Measurements from ENCODE around the gene TMIGD1. TPM values are rescaled to one million over a fixed set of nuclear protein-coding genes. Genes with fewer than 3 reads are reported as not detected.

The TMIGD1 gene
- not detected in 2 replicates for polyA plus RNA-seq (2011; rRNA removed)
- not detected in 2 replicates for polyA minus RNA-seq (2011; rRNA and poly(A)+ RNA removed)

DNA sequence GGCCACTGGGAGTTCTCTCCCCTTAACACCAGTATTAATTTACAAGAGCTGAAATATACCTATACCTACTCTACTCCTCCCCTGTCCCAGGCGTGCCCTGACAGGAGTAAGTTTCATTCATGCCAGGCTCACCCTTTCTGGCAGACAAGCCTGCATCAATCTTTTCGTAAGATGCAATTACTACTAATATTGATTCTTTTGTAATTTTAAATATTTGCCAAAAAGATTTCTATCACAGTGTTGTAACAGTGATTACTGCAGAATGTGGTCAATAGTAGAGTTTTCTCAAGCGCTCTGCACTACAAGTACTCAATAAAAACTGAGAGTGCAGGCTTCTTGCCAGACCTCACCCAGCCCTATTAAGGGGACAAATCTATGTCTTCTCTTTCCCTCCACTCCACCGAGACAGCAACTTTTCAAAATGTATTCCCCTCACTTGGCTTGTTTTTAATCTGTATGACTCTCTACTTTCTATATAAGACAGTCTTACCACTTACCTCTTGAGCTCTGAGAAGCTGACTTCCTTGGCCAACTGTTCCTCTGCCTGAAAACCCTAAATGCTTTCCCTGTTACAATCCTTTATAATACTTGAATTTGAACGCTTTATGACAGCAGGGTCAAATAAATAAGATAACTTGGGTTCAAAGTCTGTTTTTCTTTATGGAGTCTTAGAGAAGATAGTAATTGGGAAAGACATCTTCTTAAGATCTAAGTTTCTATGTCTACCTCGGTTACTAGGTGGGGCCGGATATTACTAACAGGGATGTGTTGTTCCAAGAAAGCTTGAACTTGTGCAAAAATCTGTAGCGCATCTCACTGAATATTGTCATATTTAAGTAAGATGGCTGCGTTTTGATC is at the start of gene TMIGD1:
Gene TMIGD1 (minus strand): TSS at position 555 of the 858 bp plus-strand sequence. CDS start 1,924 bp downstream, outside the sequence.
- TF ChIP-seq CTCF (IDR thresholded peaks at IDR 0.05; ENCODE audit: low read depth, low read length), result no peak
- Histone ChIP-seq H3K4me3 (ENCODE audit: low read depth, low read length) (no peak within 1 kb of the TSS), H3K27ac (ENCODE audit: low read depth, low read length) (no peak within 1 kb of the TSS), H3K9me3 (ENCODE audit: control insufficient read depth, insufficient read depth, low read length) (no peaks in the 10 kb centered on the region), H3K27me3 (ENCODE audit: control insufficient read depth, insufficient read depth, low read length) (no peaks in the 10 kb centered on the region)
- ChIA-PET CTCF (interaction anchor here (1.9 to 2.7 kb wide), 2 partner anchors 229 to 241 kb away, joined by 5 to 12 read pairs; no protein-coding TSS in a partner anchor), POLR2A (no interaction called here)
- DNase-seq (ENCODE audit: low read depth, low spot score), result no peak

DNA sequence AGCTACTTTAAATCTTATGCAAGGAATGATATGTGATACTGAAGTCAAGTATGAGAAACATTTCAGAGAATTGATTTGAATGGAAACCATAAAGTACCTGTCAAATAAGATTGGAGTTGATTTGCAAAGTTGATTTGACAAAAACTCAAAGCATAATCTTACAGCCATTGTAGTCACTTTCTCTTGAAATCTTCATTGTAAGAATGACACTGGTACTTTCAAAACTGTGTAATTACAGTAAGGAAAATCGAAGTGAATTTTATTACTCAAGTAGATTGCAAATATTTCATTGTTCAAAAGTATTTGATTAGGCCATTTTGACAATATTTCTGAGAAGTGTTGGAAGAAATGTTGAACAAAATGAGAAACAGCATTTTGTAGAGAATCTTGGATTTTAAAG is 48.5 kb upstream of the TMIGD1 start:
- no peaks in the 10 kb centered on the region for H3K27me3 ChIP-seq (ENCODE audit: control insufficient read depth, insufficient read depth, low read length)
- DNase-seq (ENCODE audit: low read depth, low spot score), result no peak
- ChIA-PET CTCF (no interaction called here), POLR2A (no interaction called here)
- no peaks in the 10 kb centered on the region for H3K9me3 ChIP-seq (ENCODE audit: control insufficient read depth, insufficient read depth, low read length)
- TF ChIP-seq CTCF (IDR thresholded peaks at IDR 0.05; ENCODE audit: low read depth, low read length), result no peak
- H3K4me3 ChIP-seq (ENCODE audit: low read depth, low read length), result no peak overlapping the region
- H3K27ac ChIP-seq (ENCODE audit: low read depth, low read length), result no peak overlapping the region

DNA sequence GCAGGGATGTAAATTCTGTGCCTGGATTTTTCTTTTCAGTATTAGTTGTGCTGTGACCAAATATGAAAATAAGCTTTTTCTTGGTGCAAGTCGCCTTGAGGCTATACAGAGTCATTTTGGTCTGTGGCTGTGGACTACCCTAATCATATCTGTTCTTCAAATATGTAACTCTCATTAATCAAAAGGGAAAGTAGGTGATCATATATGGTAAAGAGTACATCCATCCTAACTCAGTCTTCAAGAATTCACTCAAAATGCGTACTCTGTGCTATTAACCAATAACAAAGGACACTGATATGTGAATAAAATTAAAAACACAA is 47.4 kb upstream of the TMIGD1 start:
- ChIA-PET POLR2A (no interaction called here), CTCF (interaction anchor here (1.9 to 2.3 kb wide), 2 partner anchors 41 to 96 kb away, joined by 5 to 12 read pairs; partner anchors contain the start of gene GOSR1)
- Histone ChIP-seq H3K27me3 (ENCODE audit: control insufficient read depth, insufficient read depth, low read length) (no peaks in the 10 kb centered on the region), H3K4me3 (ENCODE audit: low read depth, low read length) (peak overlapping the region; percentile 79), H3K9me3 (ENCODE audit: control insufficient read depth, insufficient read depth, low read length) (no peaks in the 10 kb centered on the region), H3K27ac (ENCODE audit: low read depth, low read length) (no peak overlapping the region)
- TF ChIP-seq CTCF (IDR thresholded peaks at IDR 0.05; ENCODE audit: low read depth, low read length), result no peak
- no peak for DNase-seq (ENCODE audit: low read depth, low spot score)

GRCh38 chr17:30380643-30381339 is 46.9 kb upstream of the TMIGD1 start:
- no peak for DNase-seq (ENCODE audit: low read depth, low spot score)
- Histone ChIP-seq H3K27me3 (ENCODE audit: control insufficient read depth, insufficient read depth, low read length) (no peaks in the 10 kb centered on the region), H3K9me3 (ENCODE audit: control insufficient read depth, insufficient read depth, low read length) (no peaks in the 10 kb centered on the region), H3K27ac (ENCODE audit: low read depth, low read length) (no peak overlapping the region), H3K4me3 (ENCODE audit: low read depth, low read length) (peak overlapping the region; percentile 79)
- TF ChIP-seq CTCF (IDR thresholded peaks at IDR 0.05; ENCODE audit: low read depth, low read length), result no peak
- POLR2A ChIA-PET, result no interaction called here
- CTCF ChIA-PET, result interaction anchor here (1.9 to 2.3 kb wide), 2 partner anchors 41 to 97 kb away, joined by 5 to 12 read pairs; partner anchors contain the start of gene GOSR1

Measured in AG04450 (cell line).